Stimulated activated CD8-positive, alpha-beta memory T cell treated with anti-CD3 and anti-CD28 coated beads, Interleukin-7, amount 100 ng/mL, for 24 hours (primary cell): ENCODE data around the gene CPVL.
"Not testable (repeated sequence)": the region's sequence is repeated elsewhere in the genome, so short reads cannot be mapped to it uniquely, and the experiment has no call there.

ENCODE experiments used
- DNase-seq: peaks from one replicate; pipeline ENCODE4 v3.0.0-alpha.2; 2020; ENCODE audit warnings: low read depth

Gene CPVL

DNA sequence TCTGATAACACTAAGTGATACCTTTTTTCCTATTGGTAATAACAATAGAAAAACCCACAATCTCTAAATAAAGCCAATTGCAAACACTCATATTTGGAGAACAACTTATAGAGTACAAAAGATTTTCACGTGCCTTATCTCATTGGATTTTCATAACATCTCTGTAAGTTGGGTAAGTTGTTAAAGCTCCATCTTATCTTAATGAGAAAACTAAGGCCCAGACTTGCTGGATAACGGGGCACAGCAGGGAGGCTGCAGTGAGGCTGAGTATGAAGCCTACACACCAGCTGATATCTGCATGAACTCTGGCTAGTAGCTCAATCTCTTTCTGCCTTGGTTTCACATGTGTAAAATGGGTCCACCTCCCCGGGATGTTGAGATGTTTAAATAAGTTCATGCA is 26.8 kb downstream of the CPVL start:
- DNase-seq, result no peak

DNA sequence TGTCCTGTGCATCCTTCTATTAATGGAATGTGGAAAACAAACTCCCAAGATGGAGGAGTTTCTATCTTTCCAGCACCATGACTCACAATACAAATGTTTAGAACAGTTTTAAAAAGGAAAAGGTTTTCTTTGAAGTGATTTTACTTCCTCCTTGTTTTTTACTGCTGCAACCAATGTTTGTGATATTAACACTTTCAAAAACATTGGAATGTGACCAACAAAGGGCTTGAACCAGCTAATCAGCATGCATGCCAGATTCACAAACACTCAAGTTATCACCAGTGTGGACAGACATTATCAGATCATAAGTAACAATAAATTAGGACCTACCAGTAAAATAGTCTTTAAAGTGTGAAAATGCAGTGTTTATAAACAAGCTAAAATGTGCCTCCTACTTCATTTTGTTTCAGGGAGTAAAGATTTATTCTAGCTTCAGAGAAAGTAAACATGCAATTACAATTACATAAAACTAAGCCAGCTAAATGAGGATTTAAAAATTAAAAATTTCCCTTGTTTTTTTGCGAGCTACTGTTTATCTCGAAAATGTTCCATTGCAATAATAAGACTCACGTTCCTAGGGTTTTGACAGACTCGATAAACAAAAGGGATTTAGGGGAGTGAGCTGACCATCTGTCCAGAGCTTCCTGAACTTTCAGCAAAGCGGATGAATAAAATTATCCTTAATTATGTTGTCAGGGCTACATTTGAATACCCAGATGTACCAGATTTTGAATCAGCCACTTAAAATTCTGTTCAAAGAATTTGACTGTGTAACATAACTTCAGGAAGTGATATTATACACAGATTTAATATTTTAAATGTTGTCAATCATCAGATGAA is 29.8 kb downstream of the CPVL start:
- DNase-seq, result no peak

DNA sequence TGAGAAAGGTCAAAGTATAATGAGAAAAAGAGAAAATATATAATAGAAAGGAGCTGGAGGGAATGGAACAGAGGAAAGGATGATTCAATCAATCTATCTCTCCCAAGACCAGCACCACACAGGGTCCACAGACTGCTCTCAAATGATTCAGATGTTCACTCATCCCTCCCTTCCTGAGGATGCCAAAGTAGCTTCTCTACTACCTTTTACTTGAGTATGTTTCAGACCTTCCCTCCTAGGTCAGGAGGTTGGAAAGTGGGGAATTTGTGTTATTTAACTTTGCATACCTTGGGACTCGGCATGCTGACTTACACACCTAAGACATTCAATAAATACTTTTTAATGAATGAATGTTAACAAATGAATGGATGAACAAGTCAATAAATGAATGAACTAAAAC is 30.6 kb downstream of the CPVL start:
- DNase-seq, result no peak

DNA sequence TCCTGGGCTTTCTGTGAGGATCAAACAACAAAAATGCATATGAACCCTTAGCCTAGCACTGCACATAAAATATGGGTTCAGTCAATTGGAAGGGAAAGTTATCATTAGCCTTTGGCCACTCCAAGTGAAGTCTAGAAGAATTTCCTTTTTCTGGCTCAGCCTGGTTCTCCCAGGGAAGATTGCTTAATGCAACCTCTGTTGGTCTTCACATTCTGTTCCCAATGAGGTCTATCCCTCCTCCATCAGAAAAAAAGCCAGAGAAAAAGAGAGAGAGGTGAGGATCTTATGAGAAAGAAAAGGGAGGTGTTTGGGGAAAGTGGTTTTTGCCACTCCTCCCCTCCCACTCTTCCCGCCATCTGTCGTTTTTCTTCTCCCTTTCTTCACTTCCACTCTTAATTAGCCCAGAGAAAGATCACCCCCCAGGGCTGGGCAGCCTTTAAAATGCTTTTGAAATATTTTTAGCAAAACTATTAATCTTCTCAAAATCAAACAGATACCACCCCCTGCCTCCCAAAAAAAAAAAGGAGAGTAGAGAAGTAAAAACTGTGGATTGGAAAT is 31.1 kb downstream of the CPVL start:
- DNase-seq, result no peak

DNA sequence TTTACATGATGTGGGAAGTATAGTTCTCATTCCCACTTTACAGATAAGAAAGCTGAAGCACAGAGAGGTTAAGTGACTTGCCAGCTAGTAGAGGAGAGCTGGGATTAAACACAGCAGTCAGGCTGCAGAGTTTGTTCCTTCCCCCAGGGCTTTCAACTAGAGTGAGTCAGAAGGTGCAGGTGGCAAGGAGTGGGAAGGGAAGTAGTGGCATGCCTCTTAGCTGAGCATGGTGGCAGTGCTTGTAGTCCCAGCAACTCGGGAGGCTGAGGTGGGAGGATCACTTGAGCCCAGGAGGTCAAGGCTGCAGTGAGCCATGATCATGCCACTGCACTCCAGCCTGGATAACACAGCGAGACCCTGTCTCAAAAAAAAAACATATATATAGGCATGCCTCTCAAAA is 32.1 kb downstream of the CPVL start:
- DNase-seq, result not testable (repeated sequence)

DNA sequence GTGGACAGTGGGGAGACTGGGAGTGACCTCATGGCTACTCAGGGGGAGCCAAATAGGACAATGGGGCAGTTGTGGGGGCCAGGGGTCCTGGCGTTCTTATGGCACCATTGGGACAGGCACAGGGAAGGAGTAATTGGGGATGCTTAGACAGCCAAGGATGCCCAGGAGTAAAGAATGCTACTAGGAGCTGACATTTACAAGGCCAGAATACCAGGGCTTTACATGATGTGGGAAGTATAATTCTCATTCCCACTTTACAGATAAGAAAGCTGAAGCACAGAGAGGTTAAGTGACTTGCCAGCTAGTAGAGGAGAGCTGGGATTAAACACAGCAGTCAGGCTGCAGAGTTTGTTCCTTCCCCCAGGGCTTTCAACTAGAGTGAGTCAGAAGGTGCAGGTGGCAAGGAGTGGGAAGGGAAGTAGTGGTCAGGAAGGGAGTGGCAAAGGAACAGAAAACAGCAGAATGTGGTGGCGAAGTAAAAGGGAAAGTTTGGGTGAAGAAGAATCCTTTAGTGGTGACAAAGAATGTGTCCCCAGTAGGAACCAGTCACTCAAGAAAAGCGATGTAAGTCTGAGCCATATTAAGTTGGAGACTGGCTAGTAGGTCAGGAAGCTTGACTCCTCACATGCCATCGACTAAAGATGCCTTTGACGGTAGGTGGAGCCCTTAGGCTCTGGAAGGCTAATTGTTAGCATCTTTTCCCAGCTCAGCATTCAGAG is 32.8 kb downstream of the CPVL start:
- DNase-seq, result no peak

DNA sequence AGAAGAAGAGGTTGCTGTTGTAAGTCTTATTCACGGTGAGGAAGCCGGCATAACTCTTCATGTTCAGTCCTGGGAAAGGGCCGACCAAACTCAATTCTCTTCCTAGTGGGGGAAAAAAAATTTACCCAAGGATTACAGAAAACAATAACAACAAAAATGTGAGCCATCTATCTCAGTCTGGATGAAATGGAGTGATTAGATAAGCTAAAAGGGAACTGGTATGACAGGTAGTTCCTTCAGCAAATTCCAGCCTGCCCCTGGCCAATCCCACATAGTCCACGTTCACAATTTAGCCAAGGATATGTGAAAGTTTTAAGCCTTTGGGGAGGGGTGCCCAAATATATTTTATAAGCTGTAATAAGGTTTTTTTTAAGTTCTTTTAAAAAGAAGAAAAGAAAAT is 33.6 kb downstream of the CPVL start:
- no peak for DNase-seq

DNA sequence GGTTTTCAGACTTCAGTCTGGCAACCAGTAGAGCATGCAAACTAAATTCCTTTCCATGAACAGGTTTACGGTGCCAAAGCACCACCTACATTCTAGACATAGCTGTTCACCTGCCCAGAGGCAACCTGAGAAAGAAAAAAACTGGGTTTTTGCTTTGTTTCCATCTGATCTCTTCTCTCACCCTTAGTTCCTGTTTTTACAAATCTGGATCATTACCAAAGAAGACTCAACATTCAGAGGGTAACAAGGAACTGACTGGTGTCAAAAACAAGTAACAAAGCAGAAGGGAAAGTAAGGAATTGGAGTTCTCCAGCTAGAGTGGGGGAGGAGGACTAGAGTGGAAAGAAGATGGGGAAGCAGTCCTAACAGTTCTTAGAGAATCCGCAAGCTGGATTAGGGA is 36.4 kb downstream of the CPVL start:
- no peak for DNase-seq

DNA sequence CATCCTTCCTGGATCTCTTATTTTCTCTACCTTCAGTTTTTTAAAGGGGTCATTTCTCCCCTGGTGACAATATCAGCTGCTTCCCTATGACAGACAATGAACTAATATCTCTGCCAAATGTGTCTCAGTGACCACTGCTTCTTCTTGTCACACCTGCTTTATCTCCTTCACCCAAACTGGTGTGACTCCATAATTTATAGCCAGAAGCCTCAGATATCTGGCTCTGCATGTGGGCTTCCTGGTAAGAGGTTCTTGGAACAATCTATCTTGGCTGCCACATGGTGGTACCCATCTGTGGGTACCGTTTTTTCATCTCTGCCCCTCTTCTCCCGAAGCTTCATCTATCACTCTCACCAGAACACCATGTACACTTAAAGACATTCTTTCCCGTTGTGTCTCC is 37.0 kb downstream of the CPVL start:
- DNase-seq, result no peak

DNA sequence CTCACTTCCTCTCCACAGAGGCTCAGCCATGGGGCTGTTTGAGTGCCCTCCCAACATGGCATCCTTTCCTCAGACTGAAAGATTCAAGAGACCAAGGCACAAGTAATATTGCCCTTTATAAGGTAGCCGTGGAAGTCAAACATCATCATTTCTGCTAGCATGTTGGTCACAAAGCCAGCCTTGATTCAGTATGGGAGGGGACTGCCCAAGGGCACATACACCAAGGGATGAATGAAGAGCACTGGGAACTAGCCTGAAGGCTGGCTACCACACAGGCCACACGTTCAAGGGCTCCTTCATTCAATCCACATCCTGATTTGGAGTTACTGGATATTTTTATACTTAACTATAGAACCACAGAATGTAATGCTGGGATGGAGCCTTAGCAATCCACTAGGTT is 39.3 kb downstream of the CPVL start:
- DNase-seq, result no peak

DNA sequence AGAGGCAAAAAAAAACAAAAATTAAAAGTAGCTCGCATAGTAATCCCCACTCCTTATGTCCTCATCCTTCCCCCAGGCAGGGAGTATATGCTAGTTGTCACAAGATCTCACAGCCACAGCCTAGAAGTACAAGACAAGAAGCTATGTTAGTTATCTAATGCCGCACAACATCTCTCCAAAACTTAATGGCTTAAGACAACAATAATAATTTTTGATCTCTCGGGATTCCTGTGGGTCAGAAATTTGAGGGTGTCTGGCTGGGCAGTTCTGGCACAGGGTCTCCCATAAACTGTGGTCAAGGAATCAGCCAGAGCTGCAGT is 39.7 kb downstream of the CPVL start:
- DNase-seq, result no peak

DNA sequence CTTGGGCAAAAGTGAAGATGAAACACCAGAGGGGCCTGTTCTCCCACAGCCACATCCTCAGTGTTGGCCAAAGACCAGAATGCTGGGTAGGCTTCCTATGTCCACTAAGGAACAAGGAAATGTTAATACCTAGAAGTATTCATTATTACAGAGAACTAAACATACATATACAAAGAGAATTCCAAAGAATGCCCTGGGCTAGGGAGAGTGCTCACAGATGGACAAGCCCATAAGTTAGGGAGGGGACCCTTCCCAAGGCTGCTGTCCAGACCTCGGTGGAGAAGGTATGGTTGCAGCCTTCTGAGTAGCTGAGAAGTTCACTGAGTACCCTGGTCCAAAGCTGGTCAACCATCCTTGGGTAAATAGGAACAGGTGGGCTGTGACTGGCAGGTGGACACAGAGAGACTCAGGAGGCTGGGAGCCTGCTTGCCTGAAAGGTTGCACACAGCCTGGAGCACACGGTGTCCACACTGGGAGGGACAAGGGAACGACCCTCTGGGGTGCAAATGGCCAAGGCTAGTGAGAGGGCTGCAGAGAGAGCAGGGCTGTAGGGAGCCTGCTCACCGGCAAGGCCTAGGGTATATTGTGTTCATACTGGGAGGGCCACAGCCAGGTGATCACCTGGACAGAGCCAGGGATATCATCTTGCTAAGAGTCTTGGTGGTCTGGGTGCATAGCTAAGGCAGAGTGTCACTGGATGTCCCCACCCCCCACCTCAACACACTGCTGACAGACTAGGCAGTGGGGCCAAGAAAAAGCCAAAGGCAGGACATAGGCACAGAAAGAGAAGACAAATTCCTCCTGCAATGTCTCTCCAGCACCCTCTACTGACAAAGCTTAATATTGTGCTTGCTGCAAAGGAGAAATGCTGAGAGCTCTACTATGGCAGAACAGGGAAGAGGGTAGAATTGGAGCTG is 40.3 kb downstream of the CPVL start:
- DNase-seq, result no peak

DNA sequence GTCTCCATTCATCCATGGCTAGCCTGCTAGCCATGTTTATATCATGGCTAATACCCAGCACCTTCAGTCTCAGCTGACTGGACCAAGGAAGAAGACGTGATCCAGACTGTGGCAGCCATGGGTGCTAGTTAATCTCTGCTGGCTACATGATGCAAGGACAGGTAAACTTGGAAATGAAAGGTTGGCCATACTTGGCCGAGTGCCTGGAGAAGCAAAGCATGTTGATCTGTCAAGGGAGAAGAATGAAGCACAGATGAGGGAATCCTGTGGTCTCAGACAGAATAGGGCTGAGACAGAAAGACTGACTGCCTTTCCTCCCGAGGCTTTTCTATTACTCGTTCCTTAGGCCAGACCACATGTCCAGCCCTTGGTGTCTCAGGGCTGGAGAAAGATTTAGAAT is 41.1 kb downstream of the CPVL start:
- DNase-seq, result no peak

DNA sequence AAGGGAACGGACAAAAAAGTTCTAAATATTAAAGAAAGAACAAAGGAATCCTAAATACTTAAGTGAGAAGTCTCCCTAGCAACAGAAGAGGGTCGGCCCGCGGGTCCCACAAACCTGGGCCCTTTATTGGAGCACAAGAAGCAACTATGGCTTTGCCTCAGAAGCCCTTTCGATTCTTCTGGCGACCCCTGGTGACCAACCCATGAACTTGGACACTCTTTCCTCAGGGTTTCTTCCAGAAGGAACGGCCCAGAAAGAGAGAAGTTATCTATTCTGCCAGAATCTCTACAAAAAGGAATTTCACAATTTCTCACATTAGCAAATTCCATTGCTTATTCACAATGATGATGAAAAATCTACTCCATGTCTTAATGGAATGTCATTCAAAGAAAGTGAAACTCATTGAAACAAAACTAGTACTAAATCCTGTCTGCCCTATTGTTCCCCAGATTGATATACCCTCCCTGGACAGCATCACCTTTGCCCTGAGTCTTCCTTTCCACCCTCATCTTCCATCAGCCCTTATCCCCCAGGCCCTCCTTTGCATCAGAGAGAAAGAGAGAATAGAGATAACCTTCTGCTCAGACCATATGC is 43.7 kb downstream of the CPVL start:
- DNase-seq, result no peak

DNA sequence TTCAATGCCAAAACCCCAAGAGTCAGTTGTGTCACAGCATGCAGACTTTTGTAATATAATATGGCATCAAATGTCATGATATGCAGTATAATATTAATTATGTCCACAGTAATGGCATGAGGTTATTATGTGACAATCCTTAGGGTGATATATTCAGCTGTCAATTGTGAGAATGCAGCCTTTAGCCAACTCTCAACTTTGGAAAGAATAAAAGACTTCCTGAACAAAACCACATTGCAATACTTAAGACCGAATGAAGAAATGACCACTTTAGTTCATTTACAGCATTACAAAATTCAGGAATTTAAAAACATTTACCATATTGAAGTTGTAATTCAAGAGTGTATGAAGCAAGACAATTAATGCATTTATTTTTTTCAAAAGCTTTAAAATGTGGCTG is 45.4 kb downstream of the CPVL start:
- no peak for DNase-seq

DNA sequence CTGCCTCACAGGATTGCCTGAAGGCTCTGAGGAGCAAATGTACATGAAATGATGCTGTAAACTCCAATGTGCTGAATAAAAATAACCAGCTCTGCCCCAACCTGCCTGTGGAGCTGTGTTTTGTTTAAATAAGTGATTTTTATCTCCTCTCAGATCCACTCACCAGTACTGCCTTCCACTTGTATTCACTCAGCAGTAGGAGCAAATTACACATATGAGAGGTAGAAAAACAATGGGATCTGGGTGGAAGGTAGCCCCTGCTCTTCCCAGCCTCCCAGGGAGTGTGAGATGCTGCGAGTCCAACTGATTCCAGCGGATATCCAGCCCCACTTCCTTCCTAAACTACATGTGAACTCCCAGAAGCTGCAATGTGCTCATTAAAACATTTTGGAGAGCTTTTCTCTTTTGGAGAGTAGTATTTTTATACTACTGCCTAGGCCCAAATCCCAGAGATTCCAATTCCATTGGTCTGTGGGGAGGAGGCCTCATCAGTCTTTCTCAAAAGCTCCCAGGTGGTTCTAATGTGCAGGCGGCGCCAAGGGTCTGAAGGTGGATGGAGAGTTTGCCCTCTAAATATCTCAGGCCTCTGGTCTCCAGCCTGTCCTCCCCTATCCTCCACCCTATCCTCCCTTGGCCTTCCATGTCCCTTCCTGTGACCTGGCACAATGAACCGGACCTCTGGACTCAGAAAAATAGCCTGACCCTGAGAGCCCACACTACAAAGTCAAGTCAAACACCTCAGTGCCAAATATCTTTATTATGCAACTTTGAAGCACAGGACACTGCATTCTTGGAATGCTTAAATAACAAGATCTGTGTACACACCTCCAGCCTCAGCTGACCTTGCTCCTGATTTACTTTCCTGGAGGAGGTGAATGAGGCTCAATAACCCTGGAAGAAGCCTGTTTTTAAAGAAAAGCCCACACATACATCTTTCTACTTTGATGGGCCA is 46.2 kb downstream of the CPVL start:
- no peak for DNase-seq

DNA sequence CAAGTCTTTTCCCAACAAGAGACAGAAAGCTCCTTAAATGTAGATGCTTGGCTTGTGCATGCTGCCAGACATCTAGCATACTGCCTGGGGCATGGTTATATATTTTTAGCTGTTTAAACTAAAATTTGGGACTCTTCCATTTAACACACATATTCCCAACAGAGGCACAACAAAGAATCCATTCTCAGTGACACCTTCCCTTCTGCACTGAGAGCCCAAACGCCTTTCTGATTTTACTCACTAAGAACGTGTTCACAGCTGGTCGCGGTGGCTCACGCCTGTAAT is 49.9 kb downstream of the CPVL start:
- no peak for DNase-seq

DNA sequence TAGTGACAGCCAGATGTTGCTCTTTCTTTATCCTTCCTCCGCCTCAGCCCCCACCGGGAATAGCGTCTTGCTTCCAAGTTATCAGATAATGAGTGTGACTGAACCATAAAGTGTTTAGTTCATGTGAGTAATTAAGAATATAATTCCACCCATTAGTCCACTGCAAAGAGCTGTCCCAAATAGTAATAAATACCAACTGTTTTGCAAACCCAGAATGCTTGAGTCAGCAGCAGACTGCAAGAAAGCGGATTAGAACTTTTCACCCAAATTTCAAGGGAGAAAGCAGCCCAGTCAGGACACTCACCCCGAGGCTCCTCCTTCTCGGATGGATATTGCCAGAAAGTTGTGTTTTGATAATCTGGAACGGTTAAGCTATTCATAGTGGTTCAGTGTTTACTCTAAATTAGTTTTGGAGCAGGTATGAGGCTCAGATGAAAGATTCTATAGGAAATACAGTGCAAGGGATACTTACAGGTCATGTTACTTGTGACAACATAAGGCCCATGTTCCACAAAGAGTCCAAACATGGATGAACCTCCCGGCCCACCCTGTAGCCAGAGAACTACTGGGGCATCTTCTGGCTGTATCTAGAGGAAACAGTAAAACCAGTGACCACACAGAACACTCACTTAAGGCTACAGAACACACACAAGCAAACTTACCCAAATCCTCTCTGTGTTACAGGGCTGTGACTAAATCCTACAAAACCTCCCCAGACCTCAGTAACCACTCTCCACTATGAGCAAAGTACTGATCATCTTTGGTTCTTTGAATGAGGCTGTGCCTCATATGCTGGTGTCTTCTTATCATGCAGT is 50.5 kb downstream of the CPVL start:
- no peak for DNase-seq

DNA sequence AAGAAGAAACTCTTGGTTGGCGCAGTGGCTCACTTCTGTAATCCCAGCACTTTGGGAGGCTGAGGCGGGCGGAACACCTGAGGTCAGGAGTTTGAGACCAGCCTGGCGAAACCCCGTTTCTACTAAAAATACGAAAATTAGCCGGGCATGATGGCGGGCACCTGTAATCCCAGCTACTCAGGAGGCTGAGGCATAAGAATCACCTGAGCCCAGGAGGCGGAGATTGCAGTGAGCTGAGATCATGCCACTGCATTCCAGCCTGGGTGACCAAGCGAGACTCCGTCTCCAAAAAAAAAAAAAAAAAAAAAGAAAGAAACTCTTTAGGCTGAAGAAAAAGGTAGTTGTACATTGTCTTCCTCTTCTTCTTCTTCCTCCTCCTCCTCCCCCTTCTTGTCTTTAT is 53.2 kb downstream of the CPVL start:
- not testable (repeated sequence) for DNase-seq

DNA sequence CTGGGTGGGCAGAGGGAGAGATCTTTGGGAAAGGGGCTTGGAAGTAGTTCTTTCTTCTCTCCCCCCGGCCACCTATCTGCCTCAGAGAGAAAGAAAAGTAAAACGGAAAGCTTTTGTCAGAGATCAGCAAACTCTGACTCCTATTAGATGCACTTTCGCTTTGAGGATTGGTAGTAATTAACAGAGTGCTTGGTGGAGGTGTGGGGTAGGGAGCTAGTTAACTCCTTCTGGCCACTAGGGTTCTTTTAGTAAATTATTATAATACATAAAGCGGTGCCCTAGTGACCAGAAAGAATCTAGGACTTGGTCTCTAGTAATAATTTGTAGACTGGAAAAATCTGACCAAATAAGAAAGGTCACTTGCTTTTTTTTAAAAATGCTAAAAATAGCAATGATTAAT is 54.6 kb downstream of the CPVL start:
- DNase-seq, result no peak
